IPS DF 4.7 (cell line): ENCODE results near the gene DENND2C.

Experiments used
- DNase-seq: peaks from one replicate; pipeline ENCODE4 v3.0.0-alpha.2; 2013; ENCODE audit warnings: low spot score; ENCODE audit errors: extremely low read depth

Gene DENND2C

DNA sequence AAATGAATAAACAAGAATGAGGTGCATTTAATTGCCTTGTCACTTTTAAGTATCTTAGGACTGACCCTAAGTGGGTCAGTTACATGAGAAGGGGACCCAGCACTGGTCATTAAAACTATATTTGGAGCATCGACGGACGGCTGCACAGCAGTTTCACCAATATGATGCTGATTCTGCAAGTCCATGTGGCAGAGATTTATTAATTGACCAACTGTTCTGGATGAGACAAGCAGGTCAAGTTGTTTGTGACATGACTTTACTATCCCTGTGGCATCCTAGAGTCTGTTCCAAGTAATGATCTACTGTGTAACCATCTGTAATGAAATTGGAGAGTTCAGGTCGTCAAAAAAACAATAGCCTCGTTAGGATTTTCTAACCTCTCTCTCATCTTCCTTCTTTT lies 16.0 kb upstream of the DENND2C start:
- no peak for DNase-seq

GRCh38 chr1:114677691-114678090 lies 7.8 kb upstream of the DENND2C start:
- no peak for DNase-seq

DNA sequence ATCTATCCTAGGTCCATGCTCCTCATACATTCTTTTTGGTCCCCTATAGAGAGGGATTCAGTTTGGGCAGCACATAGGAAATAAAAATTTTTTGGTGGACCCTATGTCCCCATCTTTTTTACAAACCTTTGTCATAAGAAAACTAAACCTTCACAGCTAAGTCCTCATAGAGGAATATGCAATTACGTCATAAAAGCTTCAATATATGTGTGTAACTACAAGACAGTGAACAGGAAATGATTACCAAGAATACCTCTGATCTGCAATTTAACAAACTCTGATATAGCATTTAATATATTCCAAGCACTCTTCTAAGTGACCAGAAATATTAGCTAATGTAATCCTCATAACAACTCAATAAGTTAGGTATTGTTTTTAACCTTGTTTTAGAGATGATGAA lies 6.3 kb upstream of the DENND2C start:
- DNase-seq: no peak

DNA sequence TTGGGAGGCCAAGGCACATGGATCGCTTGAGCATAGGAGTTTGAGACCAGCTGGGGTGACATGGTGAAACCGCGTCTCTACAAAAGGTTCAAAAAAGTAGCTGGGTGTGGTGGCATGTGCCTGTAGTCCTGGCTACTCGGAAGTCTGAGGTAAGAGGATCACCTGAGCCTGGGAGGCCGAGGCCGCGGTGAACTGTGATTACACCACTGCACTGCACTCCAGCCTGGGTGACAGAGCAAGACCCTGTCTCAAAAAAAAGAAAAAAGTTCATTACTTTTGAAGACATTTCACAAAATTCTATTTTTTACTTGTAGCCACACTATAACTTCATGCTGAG lies 2.1 kb upstream of the DENND2C start:
- no peak for DNase-seq

DNA sequence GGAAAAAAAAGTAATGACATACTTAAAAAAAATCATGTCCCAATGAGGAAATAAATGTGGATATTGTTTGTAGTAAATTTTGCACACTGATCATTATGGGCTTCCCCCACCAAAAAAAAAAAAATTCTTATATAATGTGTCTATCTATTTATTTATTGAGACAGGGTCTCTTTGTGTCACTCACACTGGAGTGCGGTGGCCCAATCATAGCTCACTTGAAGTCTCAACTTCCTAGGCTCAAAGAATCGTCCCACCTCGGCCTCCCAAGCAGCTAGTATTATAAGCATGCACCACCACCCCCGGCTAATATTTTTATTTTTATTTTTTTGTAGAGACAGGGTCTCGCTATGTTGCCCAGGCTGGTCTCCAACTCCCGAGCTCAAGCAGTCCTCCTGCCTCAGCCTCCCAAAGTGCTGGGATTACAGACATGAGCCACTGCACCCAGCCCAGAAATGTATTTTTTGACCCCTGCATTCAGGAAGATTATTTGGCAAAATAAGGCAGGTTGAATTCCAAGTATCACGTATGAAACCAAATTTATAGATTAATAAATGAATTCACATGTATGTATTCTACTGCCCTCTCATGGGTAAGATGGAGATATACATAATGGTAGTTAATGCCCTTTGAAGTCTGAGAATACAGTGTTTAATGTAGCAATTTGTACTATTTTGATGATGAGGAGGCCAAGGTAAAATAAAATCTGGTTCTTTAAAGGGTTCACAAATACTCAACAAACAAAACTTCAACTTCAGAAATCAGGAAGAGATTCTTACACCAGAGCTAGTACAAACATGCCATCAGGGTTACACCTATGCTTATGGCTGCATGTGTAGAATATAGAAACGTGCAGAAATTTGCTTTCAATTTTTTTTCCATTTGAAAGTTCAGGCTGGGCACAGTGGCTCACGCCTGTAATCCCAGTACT lies 1.4 kb upstream of the DENND2C start:
- no peak for DNase-seq

- no peak for DNase-seq
Measured at GRCh38 chr1:114670083-114671010, 498 bp upstream of the DENND2C start.

- DNase-seq: no peak
Measured at GRCh38 chr1:114668784-114669561, 876 bp downstream of the DENND2C start.

DNA sequence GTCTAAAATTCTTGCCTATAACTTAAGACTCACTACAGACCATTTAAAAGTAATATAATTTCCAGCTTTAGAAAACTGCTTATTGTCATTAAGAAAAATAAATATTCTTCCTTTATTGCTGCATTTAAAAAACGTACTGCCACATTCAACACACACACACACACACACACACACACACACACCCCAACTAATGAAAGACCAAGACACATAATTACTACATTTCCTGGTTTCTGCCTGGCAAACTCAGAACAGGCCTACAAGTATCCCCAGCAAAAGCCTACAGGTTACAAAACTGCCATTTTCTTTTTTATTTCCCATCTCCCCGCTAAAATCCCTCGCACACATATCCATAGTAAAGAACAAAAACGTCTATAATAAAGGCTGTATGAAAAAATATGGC lies 1.5 kb downstream of the DENND2C start:
- no peak for DNase-seq

- DNase-seq: no peak
Measured at GRCh38 chr1:114666954-114667353, 2.9 kb downstream of the DENND2C start.

DNA sequence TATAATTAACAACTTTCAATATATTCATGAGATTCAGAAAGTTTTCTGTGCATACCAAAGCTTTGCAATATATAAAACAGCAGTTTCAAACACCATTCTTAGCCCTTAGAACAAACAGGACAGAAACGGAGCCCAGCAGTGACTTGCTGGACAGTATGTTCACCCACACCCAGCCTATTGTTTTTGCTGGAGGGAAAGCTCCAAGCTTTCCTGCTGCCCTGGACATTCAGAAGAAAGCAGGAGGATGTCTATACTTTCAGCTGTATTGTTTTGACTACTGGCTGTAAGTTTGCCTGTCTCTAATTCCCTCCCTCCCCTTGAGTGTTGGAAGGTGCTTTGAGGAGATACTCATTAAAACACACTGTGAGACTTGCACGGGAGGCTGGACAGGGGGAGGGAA lies 9.6 kb downstream of the DENND2C start:
- no peak for DNase-seq

DNA sequence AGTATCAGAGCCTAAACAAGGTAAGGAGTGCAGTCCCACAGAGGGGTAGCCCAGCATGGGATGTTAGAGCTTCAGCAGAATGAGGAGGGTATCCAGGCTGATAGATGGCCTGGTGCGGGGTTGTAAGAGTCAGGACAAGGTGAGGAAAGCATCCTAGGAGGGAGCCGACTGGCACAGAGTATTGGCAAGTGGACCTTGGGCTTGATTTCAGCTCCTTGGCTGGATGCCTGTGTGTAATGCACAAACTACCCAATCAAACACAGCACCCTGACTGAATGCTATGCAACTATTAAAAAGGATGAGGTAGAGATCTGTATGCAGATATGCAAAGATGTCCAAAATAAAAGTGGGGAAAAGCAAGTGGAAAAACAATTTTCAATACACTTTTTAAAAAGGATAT lies 18.0 kb downstream of the DENND2C start:
- no peak for DNase-seq

GRCh38 chr1:114648503-114648902 lies 21.3 kb downstream of the DENND2C start:
- no peak for DNase-seq

DNA sequence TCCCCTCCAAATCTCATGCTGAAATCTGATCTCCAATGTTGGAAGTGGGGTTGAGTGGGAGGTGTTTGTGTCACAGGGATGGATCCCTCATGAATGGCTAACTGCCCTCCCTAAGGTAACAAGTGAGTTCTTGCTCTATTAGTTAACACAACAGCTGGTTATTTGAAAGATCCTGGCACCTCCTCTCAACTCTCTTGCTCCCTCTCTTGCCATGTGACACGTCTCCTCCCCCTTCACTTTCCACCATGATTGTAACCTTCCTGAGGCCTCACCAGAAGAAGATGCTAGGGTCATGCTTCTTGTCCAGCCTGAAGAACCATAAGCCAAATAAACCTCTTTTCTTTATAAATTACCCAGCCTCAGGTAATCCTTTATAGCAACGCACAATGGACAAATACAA lies 28.5 kb downstream of the DENND2C start:
- no peak for DNase-seq

DNA sequence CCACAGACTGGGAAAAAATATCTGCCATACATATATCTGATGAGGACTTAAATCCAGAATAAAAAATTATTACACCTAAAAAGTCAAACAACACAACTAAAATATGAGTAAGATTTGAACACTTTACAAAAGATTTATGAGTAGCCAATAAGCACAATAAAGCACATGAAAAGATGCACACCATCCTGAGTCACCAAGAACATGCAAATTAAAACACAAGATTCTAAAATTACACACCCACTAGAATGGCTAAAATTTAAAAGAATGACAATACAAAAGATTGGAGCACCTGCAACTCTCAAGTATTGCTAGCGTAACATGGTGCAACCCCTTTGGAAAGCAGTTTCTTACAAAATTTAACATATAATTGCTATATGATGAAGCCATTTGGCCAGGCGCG lies 30.9 kb downstream of the DENND2C start:
- DNase-seq: no peak

GRCh38 chr1:114632427-114632826 lies 37.4 kb downstream of the DENND2C start:
- no peak for DNase-seq

- no peak for DNase-seq
Measured at GRCh38 chr1:114627107-114627506, 42.7 kb downstream of the DENND2C start.

GRCh38 chr1:114623364-114623763 lies 46.5 kb downstream of the DENND2C start:
- DNase-seq: no peak

DNA sequence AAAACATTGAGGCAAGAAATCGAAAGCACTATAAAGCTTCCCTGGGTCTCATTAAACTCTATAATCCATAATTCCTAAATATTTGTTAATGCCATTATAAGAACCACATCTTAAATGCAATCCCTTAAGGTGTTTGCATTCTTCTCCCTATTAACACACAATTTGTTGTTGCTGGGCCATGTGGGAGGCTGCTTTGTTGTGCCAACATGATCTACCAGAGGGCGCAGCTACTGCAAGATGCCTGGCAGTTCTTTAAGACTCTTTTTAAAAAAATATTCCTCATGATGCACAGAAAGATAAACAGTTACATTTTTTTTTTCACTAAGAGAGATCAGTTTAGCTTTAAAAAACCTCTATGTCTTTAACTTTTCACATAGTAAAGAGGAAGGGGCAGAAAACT lies 49.4 kb downstream of the DENND2C start:
- no peak for DNase-seq

GRCh38 chr1:114618606-114619005 lies 51.2 kb downstream of the DENND2C start:
- no peak for DNase-seq

DNA sequence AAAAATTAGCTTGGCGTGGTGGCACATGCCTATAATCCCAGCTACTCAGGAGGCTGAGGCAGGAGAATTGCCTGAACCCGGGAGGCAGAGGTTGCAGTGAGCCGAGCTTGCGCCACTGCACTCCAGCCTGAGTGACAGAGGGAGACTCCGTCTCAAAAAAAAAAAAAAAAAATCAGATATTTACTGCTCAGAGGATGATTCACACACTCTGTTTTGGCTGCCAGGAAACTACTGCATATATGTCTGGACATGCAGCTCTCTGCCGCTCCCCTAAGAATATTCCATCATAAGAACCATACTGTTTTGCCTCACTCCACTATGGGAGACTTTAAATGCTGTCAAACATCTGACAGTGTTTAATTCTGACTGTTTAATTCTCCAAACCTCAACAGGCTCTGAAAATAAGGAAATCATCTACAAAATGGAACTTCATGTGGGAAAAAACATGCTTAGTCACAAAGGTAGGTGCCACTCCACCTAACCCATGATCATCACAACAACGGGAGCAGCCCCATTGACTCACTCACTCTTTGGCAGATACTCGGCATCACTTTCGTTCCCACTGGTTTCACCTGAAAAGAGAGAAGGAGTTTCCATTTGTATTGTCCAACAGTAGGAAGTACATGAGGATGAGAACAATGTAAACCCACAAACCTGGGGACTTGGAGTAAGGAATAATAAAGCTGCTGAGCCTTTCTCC lies 59.2 kb downstream of the DENND2C start:
- DNase-seq: no peak

DNA sequence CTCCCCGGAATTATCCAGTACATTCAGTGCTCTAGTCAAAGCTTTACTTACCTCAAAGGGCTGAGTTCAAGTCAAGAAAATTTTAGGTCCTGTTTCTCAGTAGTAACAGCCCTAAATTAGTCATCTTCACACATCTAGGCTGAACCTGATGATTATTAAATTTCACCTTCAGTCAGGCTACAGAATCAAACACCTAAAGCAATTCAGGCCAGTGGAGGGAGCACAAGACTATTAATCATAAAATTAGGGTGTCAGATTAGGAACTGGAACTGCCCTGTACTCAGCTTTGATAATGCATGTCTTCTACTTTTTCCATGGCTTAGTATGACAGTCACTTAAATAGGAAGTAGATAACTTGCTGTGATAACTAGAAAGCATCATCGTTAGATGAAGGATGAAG lies 60.0 kb downstream of the DENND2C start:
- DNase-seq: no peak
